Neutrophil (primary cell): Measurements from ENCODE around the gene RNPEP.

Experiments used
- H3K27ac ChIP-seq: fragments of 200-600 bp; sonication (generic); 2 replicates; pipeline ENCODE4 v1.5.1; 2016; ENCODE audit warnings: mild to moderate bottlenecking, moderate library complexity
- H3K27me3 ChIP-seq: fragments of 200-600 bp; sonication (generic); 2 replicates; pipeline ENCODE4 v1.6.0; 2016; ENCODE audit warnings: mild to moderate bottlenecking
- H3K36me3 ChIP-seq: fragments of 200-600 bp; sonication (generic); 2 replicates; pipeline ENCODE4 v1.5.1; 2017
- H3K4me1 ChIP-seq, 2 experiments: fragments of 200-600 bp in 1 of 2; sonication (generic) in 1 of 2; 1 replicate in 1 of 2; 2 replicates in 1 of 2; pipeline versions ENCODE4 v1.5.1 to v1.6.1; 2013 to 2016; ENCODE audit warnings: low read depth in 1 of 2, low read length in 1 of 2, mild to moderate bottlenecking in 1 of 2, moderate library complexity in 1 of 2; ENCODE audit not compliant: control insufficient read depth in 1 of 2, insufficient read depth in 1 of 2
- H3K4me3 ChIP-seq, 2 experiments: fragments of 200-600 bp in 1 of 2; sonication (generic) in 1 of 2; 1 replicate in 1 of 2; 2 replicates in 1 of 2; pipeline ENCODE4 v1.5.1; 2013 to 2016; ENCODE audit warnings: low read depth in 1 of 2, low read length in 1 of 2, mild to moderate bottlenecking in 1 of 2, moderate library complexity in 1 of 2
- H3K9me3 ChIP-seq: fragments of 200-600 bp; sonication (generic); 2 replicates; pipeline ENCODE4 v1.5.1; 2016
- TF ChIP-seq, protein P1 (sequence below): fragments of 200-600 bp; sonication (generic); IDR thresholded peaks from 2 replicates; pipeline ENCODE4 v1.5.1; 2016; ENCODE audit warnings: antibody characterized with exemption

Gene RNPEP

DNA sequence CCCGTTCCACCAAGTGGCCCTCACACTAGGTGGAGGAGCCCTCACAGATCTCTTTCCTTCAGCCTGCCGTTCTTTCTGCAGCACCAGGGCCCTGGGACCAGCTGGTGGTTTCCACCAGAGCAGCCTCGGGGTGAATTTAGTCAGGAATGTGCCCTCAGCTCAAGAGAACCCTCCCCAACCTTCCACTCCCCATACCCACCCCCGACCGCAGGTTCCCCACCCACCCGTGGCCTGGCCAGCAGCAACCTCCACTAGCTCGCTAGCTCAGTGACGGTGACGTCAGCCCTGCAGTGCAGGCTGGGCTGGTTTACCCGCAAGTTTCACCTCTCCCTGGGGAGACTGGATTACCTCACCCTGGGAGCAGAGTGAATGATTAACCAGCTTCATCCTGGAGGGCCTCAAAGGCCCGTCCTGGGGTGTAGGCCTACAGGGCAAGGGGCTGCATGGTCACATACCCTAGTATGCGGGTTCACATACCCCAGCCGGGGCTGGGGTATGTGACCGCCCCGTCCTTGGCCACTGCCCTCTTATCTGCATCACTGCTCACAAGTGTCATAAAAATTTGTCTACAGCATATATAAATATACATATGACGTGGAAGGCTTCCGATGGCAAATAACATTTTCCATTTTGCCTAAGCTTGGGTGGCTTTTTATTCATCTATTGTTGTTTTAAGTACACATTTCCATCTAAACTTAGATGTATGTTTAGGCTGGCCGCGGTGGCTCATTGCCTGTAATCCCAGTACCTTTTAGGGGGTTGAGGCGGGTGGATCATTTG, 52.4 kb downstream of the RNPEP start:
- Histone ChIP-seq H3K4me3 (no peak overlapping the region), H3K36me3 (no peaks in the 10 kb centered on the region), H3K9me3 (no peaks in the 10 kb centered on the region), H3K4me1 (no peaks in the 10 kb centered on the region), H3K27ac (no peak overlapping the region), H3K27me3 (peaks cover 9% of the 10 kb centered on the region)
- TF ChIP-seq, protein P1, sequence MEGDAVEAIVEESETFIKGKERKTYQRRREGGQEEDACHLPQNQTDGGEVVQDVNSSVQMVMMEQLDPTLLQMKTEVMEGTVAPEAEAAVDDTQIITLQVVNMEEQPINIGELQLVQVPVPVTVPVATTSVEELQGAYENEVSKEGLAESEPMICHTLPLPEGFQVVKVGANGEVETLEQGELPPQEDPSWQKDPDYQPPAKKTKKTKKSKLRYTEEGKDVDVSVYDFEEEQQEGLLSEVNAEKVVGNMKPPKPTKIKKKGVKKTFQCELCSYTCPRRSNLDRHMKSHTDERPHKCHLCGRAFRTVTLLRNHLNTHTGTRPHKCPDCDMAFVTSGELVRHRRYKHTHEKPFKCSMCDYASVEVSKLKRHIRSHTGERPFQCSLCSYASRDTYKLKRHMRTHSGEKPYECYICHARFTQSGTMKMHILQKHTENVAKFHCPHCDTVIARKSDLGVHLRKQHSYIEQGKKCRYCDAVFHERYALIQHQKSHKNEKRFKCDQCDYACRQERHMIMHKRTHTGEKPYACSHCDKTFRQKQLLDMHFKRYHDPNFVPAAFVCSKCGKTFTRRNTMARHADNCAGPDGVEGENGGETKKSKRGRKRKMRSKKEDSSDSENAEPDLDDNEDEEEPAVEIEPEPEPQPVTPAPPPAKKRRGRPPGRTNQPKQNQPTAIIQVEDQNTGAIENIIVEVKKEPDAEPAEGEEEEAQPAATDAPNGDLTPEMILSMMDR: no peak

DNA sequence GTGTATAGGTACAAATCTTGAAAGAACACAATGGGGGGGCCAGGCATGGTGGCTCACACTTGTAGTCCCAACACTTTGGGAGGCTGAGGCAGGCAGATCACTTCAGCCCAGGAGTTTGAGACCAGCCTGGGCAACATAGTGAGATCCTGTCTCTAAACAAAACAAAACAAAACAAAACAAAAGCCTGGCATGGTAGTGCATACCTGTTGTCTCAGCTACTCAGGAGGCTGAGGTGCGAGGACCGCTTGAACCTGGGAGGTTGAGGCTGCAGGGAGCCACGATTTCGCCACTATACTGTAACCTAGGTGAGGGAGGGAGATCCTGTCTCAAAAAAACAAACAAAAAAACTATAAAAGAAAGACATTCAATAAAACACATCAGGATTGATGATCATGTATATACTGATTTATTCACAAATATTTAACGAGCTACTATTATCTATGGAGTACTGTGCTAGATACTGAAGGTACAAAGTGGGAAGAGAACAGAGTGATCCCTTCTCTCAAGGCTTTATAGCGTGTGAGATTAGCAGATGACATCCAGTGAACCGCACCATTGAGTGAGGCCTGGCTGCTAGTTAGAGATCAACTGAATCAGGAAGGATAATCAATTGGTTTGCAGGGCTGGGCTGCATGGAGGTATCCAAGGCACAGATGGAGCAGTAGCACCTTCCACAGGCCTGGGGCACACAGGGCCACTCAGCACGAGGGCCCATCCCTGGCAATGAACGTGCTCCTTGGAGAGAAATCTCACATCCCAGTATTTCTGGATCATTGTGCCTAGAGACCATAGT, 54.3 kb downstream of the RNPEP start:
- no peaks in the 10 kb centered on the region for H3K4me1 ChIP-seq
- peaks cover 9% of the 10 kb centered on the region for H3K27me3 ChIP-seq
- no peaks in the 10 kb centered on the region for H3K9me3 ChIP-seq
- no peak overlapping the region for H3K27ac ChIP-seq
- TF ChIP-seq, protein P1: no peak
- no peak overlapping the region for H3K4me3 ChIP-seq
- H3K36me3 ChIP-seq: no peaks in the 10 kb centered on the region

DNA sequence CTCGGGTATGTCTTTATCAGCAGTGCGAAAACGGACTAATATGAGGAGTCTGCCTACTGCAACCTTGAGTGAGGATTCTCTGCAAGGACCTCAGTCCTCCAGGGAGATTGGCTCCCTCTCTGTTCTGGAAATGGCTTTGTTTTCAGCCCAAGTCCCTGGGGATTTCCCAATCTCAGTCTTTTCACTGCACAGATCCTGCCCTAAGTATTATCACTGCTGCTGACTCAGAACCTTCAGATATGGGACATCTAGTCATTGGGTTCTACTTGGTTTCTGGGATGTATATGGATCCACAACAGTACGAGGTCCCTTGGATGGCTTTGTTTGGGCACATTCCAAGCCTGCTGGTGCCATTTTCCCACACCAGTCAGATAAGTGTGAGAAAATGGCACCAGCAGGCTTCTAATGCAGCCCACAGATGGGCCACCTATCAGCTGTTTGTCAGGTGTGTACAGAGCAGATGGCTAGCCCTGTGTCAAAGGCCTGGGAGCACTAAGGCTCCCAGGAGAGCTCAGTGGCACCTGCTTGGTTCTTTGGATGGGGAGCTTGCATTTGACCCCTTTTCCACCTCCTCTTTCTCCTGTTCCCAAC, 55.4 kb downstream of the RNPEP start:
- Histone ChIP-seq H3K9me3 (no peaks in the 10 kb centered on the region), H3K27me3 (peaks cover 9% of the 10 kb centered on the region), H3K4me3 (no peak overlapping the region), H3K27ac (no peak overlapping the region), H3K4me1 (no peaks in the 10 kb centered on the region), H3K36me3 (no peaks in the 10 kb centered on the region)
- TF ChIP-seq, protein P1: no peak

DNA sequence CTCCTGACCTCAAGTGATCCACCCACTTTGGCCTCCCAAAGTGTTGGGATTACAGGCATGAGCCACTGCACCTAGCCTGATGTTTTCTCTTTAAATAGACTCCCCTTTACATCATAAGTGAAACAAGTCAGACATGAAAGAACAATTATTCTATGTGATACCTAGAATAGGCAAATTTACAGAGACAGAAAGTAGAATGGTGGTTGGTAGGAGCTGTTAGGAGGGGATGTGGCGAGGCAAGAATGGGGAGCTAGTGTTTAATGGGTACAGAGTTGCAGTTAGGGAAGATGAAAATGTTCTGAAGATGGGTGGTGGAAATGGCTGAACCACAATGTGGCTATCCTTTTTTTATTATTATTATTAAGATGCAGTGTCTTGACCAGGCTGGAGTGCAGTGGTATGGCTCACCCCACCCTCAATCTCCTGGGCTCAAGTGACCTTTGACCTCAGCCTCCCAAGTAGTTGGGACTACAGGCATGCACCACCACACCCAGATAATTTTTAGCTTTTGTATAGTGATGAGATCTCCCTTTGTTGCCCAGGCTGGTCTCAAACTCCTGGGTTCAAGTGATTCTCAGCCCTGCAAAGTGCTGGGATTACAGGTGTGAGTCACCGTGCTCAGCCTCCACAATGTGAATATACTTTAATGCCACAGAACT, 56.4 kb downstream of the RNPEP start:
- Histone ChIP-seq H3K4me1 (no peaks in the 10 kb centered on the region), H3K4me3 (no peak overlapping the region), H3K27ac (no peak overlapping the region), H3K9me3 (no peaks in the 10 kb centered on the region), H3K27me3 (peaks cover 6% of the 10 kb centered on the region), H3K36me3 (no peaks in the 10 kb centered on the region)
- TF ChIP-seq, protein P1: no peak

DNA sequence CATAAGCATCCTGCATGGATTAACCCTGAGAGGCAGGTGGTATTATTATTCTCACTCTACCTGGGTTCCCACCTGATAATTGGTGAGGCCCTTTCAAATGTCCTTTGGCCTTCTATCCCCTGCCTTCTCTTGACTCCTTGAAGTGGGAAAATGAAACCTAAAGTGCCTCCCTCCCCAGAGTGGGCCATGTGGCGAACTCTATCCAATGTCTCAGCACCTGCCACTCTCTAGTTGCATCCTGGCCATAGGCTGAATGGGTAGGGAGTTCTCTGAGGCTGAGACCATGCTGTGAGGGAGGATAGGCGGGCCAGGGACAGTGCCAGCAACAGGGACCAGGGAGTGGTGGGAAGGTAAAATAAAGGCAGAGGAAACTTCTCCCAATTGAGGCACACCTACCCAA, 63.3 kb downstream of the RNPEP start:
- TF ChIP-seq, protein P1: no peak
- H3K9me3 ChIP-seq: no peaks in the 10 kb centered on the region
- no peak overlapping the region for H3K4me3 ChIP-seq
- no peaks in the 10 kb centered on the region for H3K4me1 ChIP-seq
- H3K27me3 ChIP-seq: peaks cover 4% of the 10 kb centered on the region
- H3K27ac ChIP-seq: no peak overlapping the region
- no peaks in the 10 kb centered on the region for H3K36me3 ChIP-seq
